KMS-11 (cell line): ENCODE measurements around the gene LUC7L.

Source experiments
- H2AFZ ChIP-seq: fragments of 200-600 bp; sonication (generic); 2 replicates; pipeline ENCODE4 v1.6.1; 2016; ENCODE audit warnings: antibody characterized with exemption, mixed run types, low read depth
- H3K27ac ChIP-seq: fragments of 200-600 bp; sonication (generic); 2 replicates; pipeline ENCODE4 v1.6.1; 2016; ENCODE audit warnings: mild to moderate bottlenecking, mixed run types
- H3K27me3 ChIP-seq: fragments of 200-600 bp; sonication (generic); 2 replicates; pipeline ENCODE4 v1.6.1; 2017; ENCODE audit warnings: mild to moderate bottlenecking, low read depth, mixed run types, moderate library complexity; ENCODE audit not compliant: insufficient read depth
- H3K36me3 ChIP-seq: fragments of 200-600 bp; sonication (generic); 2 replicates; pipeline ENCODE4 v1.6.1; 2017; ENCODE audit warnings: mild to moderate bottlenecking, mixed run types; ENCODE audit not compliant: insufficient read depth
- H3K4me1 ChIP-seq: fragments of 200-600 bp; sonication (generic); 2 replicates; pipeline ENCODE4 v1.6.1; 2016; ENCODE audit warnings: mild to moderate bottlenecking, low read depth, mixed run types; ENCODE audit not compliant: poor library complexity, severe bottlenecking
- H3K4me2 ChIP-seq: fragments of 200-600 bp; sonication (generic); 2 replicates; pipeline ENCODE4 v1.7.0; 2016; ENCODE audit warnings: mild to moderate bottlenecking, mixed run types
- H3K4me3 ChIP-seq: fragments of 200-600 bp; sonication (generic); IDR thresholded peaks from 2 replicates; pipeline ENCODE4 v1.6.1; 2017; ENCODE audit warnings: low read depth, low read length, mixed read lengths; ENCODE audit not compliant: insufficient read depth
- H3K79me2 ChIP-seq: fragments of 200-600 bp; sonication (generic); 2 replicates; pipeline ENCODE4 v1.6.1; 2016; ENCODE audit warnings: low read depth, mixed run types; ENCODE audit not compliant: insufficient read depth
- H3K9ac ChIP-seq: fragments of 200-600 bp; sonication (generic); 2 replicates; pipeline ENCODE4 v1.6.1; 2016; ENCODE audit warnings: mild to moderate bottlenecking, mixed run types
- H4K20me1 ChIP-seq: fragments of 200-600 bp; sonication (generic); 2 replicates; pipeline ENCODE4 v1.6.1; 2016; ENCODE audit warnings: mild to moderate bottlenecking, mixed run types; ENCODE audit not compliant: insufficient read depth
- CTCF ChIP-seq: fragments of 200-600 bp; sonication (generic); conservative IDR thresholded peaks from 2 replicates; pipeline ENCODE4 v1.6.1; 2017; ENCODE audit warnings: low read depth, mild to moderate bottlenecking, antibody characterized with exemption, low read length, moderate library complexity, mixed read lengths

The LUC7L gene

GRCh38 chr16:203246-203645 lies 26.0 kb downstream of the LUC7L start:
- Histone ChIP-seq H4K20me1 (no peaks in the 10 kb centered on the region), H3K27ac (no peak overlapping the region), H3K27me3 (no peaks in the 10 kb centered on the region), H2AFZ (no peak overlapping the region), H3K79me2 (no peaks in the 10 kb centered on the region; the same call in 1 of the 2 replicates), H3K9ac (no peak overlapping the region), H3K36me3 (peaks cover 27% of the 10 kb centered on the region; the same call in 1 of the 2 replicates), H3K4me3 (no peak overlapping the region), H3K4me1 (peaks cover 8% of the 10 kb centered on the region), H3K4me2 (no peak overlapping the region)
- TF ChIP-seq CTCF, result no peak

GRCh38 chr16:200388-200787 lies 28.9 kb downstream of the LUC7L start:
- Histone ChIP-seq H3K36me3 (peaks cover 27% of the 10 kb centered on the region; the same call in 1 of the 2 replicates), H3K79me2 (no peaks in the 10 kb centered on the region), H4K20me1 (no peaks in the 10 kb centered on the region), H3K4me3 (no peak overlapping the region), H2AFZ (no peak overlapping the region), H3K27me3 (no peaks in the 10 kb centered on the region), H3K4me1 (no peaks in the 10 kb centered on the region), H3K27ac (no peak overlapping the region), H3K4me2 (no peak overlapping the region), H3K9ac (no peak overlapping the region)
- TF ChIP-seq CTCF, result no peak

- no peak overlapping the region for H3K4me2 ChIP-seq
- H3K4me1 ChIP-seq, result no peaks in the 10 kb centered on the region
- H3K27me3 ChIP-seq, result no peaks in the 10 kb centered on the region
- no peak overlapping the region for H3K9ac ChIP-seq
- no peak overlapping the region for H3K4me3 ChIP-seq
- H2AFZ ChIP-seq, result no peak overlapping the region
- H4K20me1 ChIP-seq, result no peaks in the 10 kb centered on the region; the same call in 1 of the 2 replicates
- H3K27ac ChIP-seq, result no peak overlapping the region
- no peak for TF ChIP-seq CTCF
- peaks cover 18% of the 10 kb centered on the region; the same call in 1 of the 2 replicates for H3K36me3 ChIP-seq
- H3K79me2 ChIP-seq, result no peaks in the 10 kb centered on the region
Observed at GRCh38 chr16:194516-194915, 34.7 kb downstream of the LUC7L start.

GRCh38 chr16:193441-193840 lies 35.8 kb downstream of the LUC7L start:
- Histone ChIP-seq H4K20me1 (no peaks in the 10 kb centered on the region; the same call in 1 of the 2 replicates), H2AFZ (no peak overlapping the region), H3K4me2 (no peak overlapping the region), H3K79me2 (no peaks in the 10 kb centered on the region), H3K4me3 (no peak overlapping the region), H3K27ac (no peak overlapping the region), H3K9ac (no peak overlapping the region), H3K36me3 (peaks cover 9% of the 10 kb centered on the region; the same call in 1 of the 2 replicates), H3K27me3 (no peaks in the 10 kb centered on the region), H3K4me1 (no peaks in the 10 kb centered on the region)
- no peak for TF ChIP-seq CTCF
